Endothelial cell (in vitro differentiated cells): ENCODE measurements around the gene GSTA4. TPM values are rescaled to one million over a fixed set of nuclear protein-coding genes. Genes with fewer than 3 reads are reported as not detected.

Source experiments
- DNase-seq: peaks from one replicate; pipeline ENCODE4 v3.0.0; 2021; ENCODE audit warnings: low spot score
- H3K27ac Mint-ChIP-seq: one replicate; pipeline ENCODE4 v1.8.0; 2021; ENCODE audit warnings: mixed read lengths, inconsistent platforms; ENCODE audit not compliant: unreplicated experiment
- H3K27me3 Mint-ChIP-seq: one replicate; pipeline ENCODE4 v1.8.0; 2021; ENCODE audit warnings: mild to moderate bottlenecking, moderate library complexity, mixed read lengths, inconsistent platforms; ENCODE audit not compliant: unreplicated experiment
- H3K36me3 Mint-ChIP-seq: one replicate; pipeline ENCODE4 v1.8.0; 2021; ENCODE audit warnings: mild to moderate bottlenecking, low read depth, mixed read lengths, inconsistent platforms; ENCODE audit not compliant: unreplicated experiment
- H3K4me1 Mint-ChIP-seq: one replicate; pipeline ENCODE4 v1.8.0; 2021; ENCODE audit warnings: mild to moderate bottlenecking, mixed read lengths, inconsistent platforms; ENCODE audit not compliant: unreplicated experiment
- H3K4me3 Mint-ChIP-seq: one replicate; pipeline ENCODE4 v1.8.0; 2021; ENCODE audit warnings: mild to moderate bottlenecking, mixed read lengths, inconsistent platforms; ENCODE audit not compliant: unreplicated experiment
- H3K9me3 Mint-ChIP-seq: one replicate; pipeline ENCODE4 v1.8.0; 2021; ENCODE audit warnings: mixed read lengths, inconsistent platforms; ENCODE audit not compliant: unreplicated experiment
- total RNA-seq: library from RNA; stranded (reverse); fragmentation: NEBNext Ultra II Directional; extraction: Animal tissue kit (Norgen Biotek cat#: 25700); gene quantifications from one replicate; pipeline ENCODE4 v1.2.1, GENCODE V29; 2021; ENCODE audit not compliant: unreplicated experiment
- TF ChIP-seq, protein P1 (sequence below): fragments of 200-600 bp; sonication (generic); IDR thresholded peaks from one replicate; pipeline ENCODE4 v1.5.0; 2021; ENCODE audit warnings: antibody characterized with exemption; ENCODE audit not compliant: unreplicated experiment

GSTA4 gene
- total RNA-seq, 1 donor from 2014 or later, result 16.2 TPM

DNA sequence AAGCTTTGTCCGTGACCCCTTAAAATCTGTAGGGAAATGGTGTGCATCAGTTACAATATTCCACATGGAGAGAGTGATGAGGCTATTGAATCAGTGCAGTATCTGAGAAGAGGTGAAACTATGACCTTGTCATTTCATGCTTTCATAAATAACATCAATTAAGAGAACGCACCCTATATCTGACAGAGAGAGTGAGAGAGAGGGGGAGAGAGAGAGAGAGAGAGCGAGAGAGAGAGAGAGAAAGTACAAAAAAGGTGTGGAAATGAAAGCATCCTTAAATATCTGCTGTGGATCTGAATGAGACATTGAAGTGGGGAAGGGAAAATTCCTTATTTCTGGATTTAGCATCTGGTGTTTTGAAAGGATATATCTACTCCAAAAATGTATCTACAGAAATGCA, 12.4 kb downstream of the GSTA4 start:
- Mint-ChIP-seq H3K27ac (no peak overlapping the region), H3K9me3 (no peaks in the 10 kb centered on the region), H3K4me3 (no peak overlapping the region), H3K36me3 (peaks cover 6% of the 10 kb centered on the region), H3K4me1 (peaks cover 18% of the 10 kb centered on the region), H3K27me3 (peaks cover 3% of the 10 kb centered on the region)
- TF ChIP-seq, protein P1, sequence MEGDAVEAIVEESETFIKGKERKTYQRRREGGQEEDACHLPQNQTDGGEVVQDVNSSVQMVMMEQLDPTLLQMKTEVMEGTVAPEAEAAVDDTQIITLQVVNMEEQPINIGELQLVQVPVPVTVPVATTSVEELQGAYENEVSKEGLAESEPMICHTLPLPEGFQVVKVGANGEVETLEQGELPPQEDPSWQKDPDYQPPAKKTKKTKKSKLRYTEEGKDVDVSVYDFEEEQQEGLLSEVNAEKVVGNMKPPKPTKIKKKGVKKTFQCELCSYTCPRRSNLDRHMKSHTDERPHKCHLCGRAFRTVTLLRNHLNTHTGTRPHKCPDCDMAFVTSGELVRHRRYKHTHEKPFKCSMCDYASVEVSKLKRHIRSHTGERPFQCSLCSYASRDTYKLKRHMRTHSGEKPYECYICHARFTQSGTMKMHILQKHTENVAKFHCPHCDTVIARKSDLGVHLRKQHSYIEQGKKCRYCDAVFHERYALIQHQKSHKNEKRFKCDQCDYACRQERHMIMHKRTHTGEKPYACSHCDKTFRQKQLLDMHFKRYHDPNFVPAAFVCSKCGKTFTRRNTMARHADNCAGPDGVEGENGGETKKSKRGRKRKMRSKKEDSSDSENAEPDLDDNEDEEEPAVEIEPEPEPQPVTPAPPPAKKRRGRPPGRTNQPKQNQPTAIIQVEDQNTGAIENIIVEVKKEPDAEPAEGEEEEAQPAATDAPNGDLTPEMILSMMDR, result no peak
- DNase-seq, result no peak

DNA sequence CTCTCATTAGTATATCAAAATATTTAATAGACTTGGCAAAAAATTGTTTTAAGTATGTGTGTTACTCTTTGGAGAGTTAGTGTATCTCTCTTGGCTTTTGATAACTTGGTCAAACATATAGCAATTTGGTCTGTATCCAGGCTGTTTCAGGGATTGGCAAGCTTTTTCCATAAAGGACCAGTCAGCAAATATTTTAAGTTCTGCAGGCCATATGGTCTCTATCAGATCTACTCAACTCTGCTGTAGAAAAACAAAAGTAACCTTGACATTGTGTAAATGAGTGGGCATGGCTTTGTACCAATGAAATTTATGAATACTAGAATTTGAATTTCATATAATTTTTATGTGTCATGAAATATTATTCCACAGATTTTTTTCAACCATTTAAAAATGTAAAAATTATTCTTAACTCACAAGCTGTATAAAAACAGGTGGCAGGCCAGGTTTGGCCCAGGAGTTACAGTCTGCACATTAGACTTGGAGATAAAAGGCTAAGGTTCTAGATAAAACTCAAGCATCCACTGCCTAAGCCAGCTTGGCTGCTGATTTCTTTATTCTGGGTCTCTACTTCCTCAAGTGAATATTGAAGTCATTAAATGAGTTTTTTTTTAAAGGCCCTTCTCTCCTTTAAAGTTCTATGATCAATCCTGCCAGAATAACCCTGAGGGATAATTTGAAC, 13.7 kb downstream of the GSTA4 start:
- Mint-ChIP-seq H3K4me3 (no peak overlapping the region), H3K9me3 (no peaks in the 10 kb centered on the region), H3K27ac (no peak overlapping the region), H3K36me3 (peaks cover 6% of the 10 kb centered on the region), H3K4me1 (peaks cover 18% of the 10 kb centered on the region), H3K27me3 (peaks cover 2% of the 10 kb centered on the region)
- DNase-seq, result no peak
- TF ChIP-seq, protein P1, result no peak

DNA sequence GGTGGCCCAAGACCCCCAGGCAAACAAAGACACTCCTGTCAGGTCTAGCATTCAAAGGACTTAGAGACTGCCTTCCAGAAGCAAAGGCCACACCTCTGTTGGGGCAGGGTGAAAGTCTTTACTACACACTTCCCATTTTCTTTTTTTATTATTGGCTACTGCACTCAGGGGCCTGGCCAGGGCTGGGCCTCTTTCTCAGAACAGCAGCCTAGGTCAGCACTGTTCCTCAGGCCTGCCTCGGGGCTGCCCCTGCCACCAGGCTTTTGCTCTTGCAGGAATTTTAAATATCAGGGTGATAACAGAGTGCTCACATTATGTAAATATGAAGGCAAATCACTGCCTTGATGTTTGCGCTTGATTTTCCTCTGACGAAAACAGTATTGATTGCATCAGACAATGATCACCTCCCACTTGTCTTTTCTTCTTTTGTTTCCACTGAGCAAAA, 18.5 kb downstream of the GSTA4 start:
- Mint-ChIP-seq H3K9me3 (no peaks in the 10 kb centered on the region), H3K27ac (no peak overlapping the region), H3K4me3 (no peak overlapping the region), H3K4me1 (peaks cover 4% of the 10 kb centered on the region), H3K36me3 (no peaks in the 10 kb centered on the region), H3K27me3 (peaks cover 2% of the 10 kb centered on the region)
- TF ChIP-seq, protein P1, result no peak
- DNase-seq, result no peak

DNA sequence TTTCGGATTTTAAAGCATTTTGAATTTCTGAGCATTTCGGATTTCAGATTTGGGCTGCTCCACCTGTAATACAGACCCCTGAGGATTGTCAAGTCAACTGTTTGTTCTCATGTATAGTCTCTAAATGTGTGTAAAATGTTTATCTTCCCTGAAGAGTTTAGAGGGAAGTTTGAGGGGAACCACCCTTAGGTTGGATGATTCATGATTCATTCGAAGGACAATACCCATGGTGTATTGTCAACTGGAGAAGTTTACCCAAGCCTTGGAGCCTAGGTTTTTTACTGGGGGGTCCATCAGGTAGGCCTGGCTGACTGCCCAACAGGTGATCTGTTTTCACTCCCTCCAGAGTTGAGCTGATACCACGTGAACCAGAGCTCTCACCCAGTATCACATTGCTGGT, 18.9 kb downstream of the GSTA4 start:
- no peaks in the 10 kb centered on the region for H3K36me3 Mint-ChIP-seq
- no peak overlapping the region for H3K4me3 Mint-ChIP-seq
- H3K27me3 Mint-ChIP-seq, result peaks cover 2% of the 10 kb centered on the region
- TF ChIP-seq, protein P1, result no peak
- no peak for DNase-seq
- H3K4me1 Mint-ChIP-seq, result peaks cover 4% of the 10 kb centered on the region
- no peak overlapping the region for H3K27ac Mint-ChIP-seq
- no peaks in the 10 kb centered on the region for H3K9me3 Mint-ChIP-seq

DNA sequence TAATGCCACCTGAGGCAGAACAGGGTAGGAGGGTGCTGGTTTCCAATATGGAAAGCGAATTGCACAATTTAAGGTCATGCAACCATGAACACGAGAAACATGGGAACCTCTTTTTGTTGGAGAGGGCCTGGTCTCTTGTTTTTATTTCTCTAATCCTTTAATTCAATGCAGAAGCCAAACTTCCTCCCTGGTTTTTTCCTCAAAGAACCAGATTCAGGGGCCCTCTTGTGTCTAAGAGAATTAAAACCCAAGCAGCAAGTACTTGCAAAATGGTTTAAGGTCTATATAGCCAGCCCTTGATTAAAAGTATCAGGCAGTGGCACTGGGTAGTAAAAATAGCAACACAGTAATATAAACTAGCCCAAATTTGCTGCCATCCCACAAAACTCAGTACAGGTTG, 19.5 kb downstream of the GSTA4 start:
- TF ChIP-seq, protein P1, result no peak
- no peaks in the 10 kb centered on the region for H3K36me3 Mint-ChIP-seq
- H3K9me3 Mint-ChIP-seq, result no peaks in the 10 kb centered on the region
- no peak overlapping the region for H3K4me3 Mint-ChIP-seq
- no peak for DNase-seq
- H3K27me3 Mint-ChIP-seq, result peaks cover 2% of the 10 kb centered on the region
- H3K27ac Mint-ChIP-seq, result no peak overlapping the region
- H3K4me1 Mint-ChIP-seq, result peaks cover 4% of the 10 kb centered on the region
